Gastrocnemius medialis (tissue), 4 donors: ENCODE measurements around the gene SPACA4. TPM values are rescaled to one million over a fixed set of nuclear protein-coding genes. Genes with fewer than 3 reads are reported as not detected.

Source experiments
- ATAC-seq, 2 donors: fragments of 150-250 bp; one replicate each; pipeline ENCODE4 v1.9.1; 2016
- DNase-seq, 2 donors: peaks; one replicate each; pipeline ENCODE4 v3.0.0-alpha.2; 2019
- H3K27ac ChIP-seq, 4 donors: fragments of 200-600 bp; sonication (generic); 1 replicate in 1 of 4; 2 replicates in 3 of 4; pipeline ENCODE4 v1.5.1; 2016 to 2018; ENCODE audit warnings: mild to moderate bottlenecking in 2 of 4, moderate library complexity in 1 of 4
- H3K27me3 ChIP-seq, 3 donors: fragments of 200-600 bp; sonication (generic) in 2 of 3; 1 replicate in 1 of 3; 2 replicates in 2 of 3; pipeline versions ENCODE4 v1.5.1 to v1.6.0; 2016 to 2019; ENCODE audit warnings: mild to moderate bottlenecking in 1 of 3, moderate library complexity in 1 of 3
- H3K36me3 ChIP-seq, 2 donors: fragments of 200-600 bp; sonication (generic) in 1 of 2; one replicate each; pipeline ENCODE4 v1.5.1; 2017 to 2018
- H3K4me1 ChIP-seq, 2 donors: fragments of 200-600 bp; sonication (generic) in 1 of 2; one replicate each; pipeline ENCODE4 v1.5.1; 2016 to 2017; ENCODE audit warnings: mild to moderate bottlenecking in 2 of 2
- H3K4me3 ChIP-seq, 4 donors: fragments of 200-600 bp; sonication (generic) in 3 of 4; 1 replicate in 1 of 4; 2 replicates in 3 of 4; pipeline ENCODE4 v1.5.1; 2016 to 2019; ENCODE audit warnings: mild to moderate bottlenecking in 2 of 4
- H3K9me3 ChIP-seq, 3 donors: fragments of 200-600 bp; sonication (generic) in 2 of 3; 1 replicate in 1 of 3; 2 replicates in 2 of 3; pipeline ENCODE4 v1.5.1; 2016 to 2019
- CTCF ChIP-seq, 5 experiments: fragments of 450-650 bp in 3 of 5; fragments of 200-600 bp in 2 of 5; sonication (generic) in 2 of 5; IDR thresholded peaks in 4 of 5; conservative IDR thresholded peaks in 1 of 5; 1 replicate in 4 of 5; 2 replicates in 1 of 5; pipeline ENCODE4 v1.5.1; 2016 to 2019; ENCODE audit warnings: antibody characterized with exemption in 5 of 5, mild to moderate bottlenecking in 3 of 5, moderate library complexity in 3 of 5
- POLR2A ChIP-seq, 2 donors: fragments of 450-650 bp; IDR thresholded peaks; one replicate each; pipeline ENCODE4 v1.6.1; 2017; ENCODE audit warnings: antibody characterized with exemption in 2 of 2, mild to moderate bottlenecking in 2 of 2, moderate library complexity in 2 of 2
- in situ Hi-C, 4 donors: fragments of 200-750 bp; cut with MboI; loops; one replicate each; pipeline versions ENCODE4 v1.15.0 to v1.8.0; 2017; ENCODE audit warnings: low sequenced_read_pairs in 4 of 4
- intact Hi-C: fragments of 100-400 bp; cut with DNase I; formaldehyde crosslinking; loops from one replicate; pipeline ENCODE4 v1.15.1; 2023; ENCODE audit warnings: low total_unique reads
- total RNA-seq, 4 donors: library from RNA; depleted of rRNA; stranded (reverse); fragments of >200 nt; gene quantifications; one replicate each; pipeline versions ENCODE4 v1.1.0 to v1.2.3, GENCODE V29; 2016

SPACA4 gene
- total RNA-seq, 4 donors from 2014 or later, result not detected

GRCh38 chr19:48634036-48634342 lies 27.4 kb downstream of the SPACA4 start:
- Histone ChIP-seq H3K36me3 (no peaks in the 10 kb centered on the region), H3K4me1 (peaks cover 60 to 76% of the 10 kb centered on the region in 2 donors), H3K9me3 (no peaks in the 10 kb centered on the region), H3K27ac (peak overlapping the region; percentile 97 to 100 (median 100)), H3K27me3 (no peaks in the 10 kb centered on the region), H3K4me3 (peak overlapping the region; percentile 16 to 95 (median 64))
- in situ Hi-C loops (loop anchor here in 1 of 4 donors (25.0 kb wide), 1 partner anchor 103 kb away; the partner anchor contains the start of genes IZUMO1 and RASIP1), intact Hi-C loops (loop anchor here (2.0 to 10.0 kb wide), 4 partner anchors 15 to 1241 kb away; partner anchors contain the start of genes AKT1S1, GYS1, PPP1R15A and RPL18)
- DNase-seq, result no peak
- TF ChIP-seq POLR2A (IDR thresholded peaks at IDR 0.05), result no peak
- TF ChIP-seq CTCF (IDR thresholded peaks at IDR 0.05 in 4 of 5, conservative IDR thresholded peaks at IDR 0.05 in 1 of 5), result no peak
- ATAC-seq, result no peak

GRCh38 chr19:48634424-48635262 lies 28.1 kb downstream of the SPACA4 start:
- TF ChIP-seq POLR2A (IDR thresholded peaks at IDR 0.05) (peak; percentile 52 to 71), CTCF (IDR thresholded peaks at IDR 0.05 in 4 of 5, conservative IDR thresholded peaks at IDR 0.05 in 1 of 5) (no peak)
- no peaks in the 10 kb centered on the region for H3K9me3 ChIP-seq
- ATAC-seq (peak; percentile 39 to 40), DNase-seq (peak; percentile 98 to 99)
- in situ Hi-C loops, result loop anchor here in 1 of 4 donors (25.0 kb wide), 1 partner anchor 103 kb away; the partner anchor contains the start of genes IZUMO1 and RASIP1
- no peaks in the 10 kb centered on the region for H3K36me3 ChIP-seq
- peak overlapping the region; percentile 97 to 100 (median 100) for H3K27ac ChIP-seq
- no peaks in the 10 kb centered on the region for H3K27me3 ChIP-seq
- H3K4me1 ChIP-seq, result peaks cover 60 to 74% of the 10 kb centered on the region in 2 donors
- peak overlapping the region; percentile 54 to 95 (median 64) for H3K4me3 ChIP-seq
- intact Hi-C loops, result loop anchor here (2.0 to 10.0 kb wide), 6 partner anchors 16 to 1568 kb away; partner anchors contain the start of genes AKT1S1, GYS1, MYH14 and PPP1R15A

- TF ChIP-seq CTCF (IDR thresholded peaks at IDR 0.05 in 4 of 5, conservative IDR thresholded peaks at IDR 0.05 in 1 of 5) (peak in 1 of 5 experiments; percentile 24), POLR2A (IDR thresholded peaks at IDR 0.05) (peak; percentile 94)
- H3K4me1 ChIP-seq, result peaks cover 56 to 66% of the 10 kb centered on the region in 2 donors
- H3K4me3 ChIP-seq, result peak overlapping the region; percentile 58 to 95 (median 76)
- no peaks in the 10 kb centered on the region for H3K36me3 ChIP-seq
- no peaks in the 10 kb centered on the region for H3K9me3 ChIP-seq
- ATAC-seq (peak; percentile 16 to 28), DNase-seq (peak; percentile 70 to 88)
- peak overlapping the region; percentile 97 to 100 (median 100) for H3K27ac ChIP-seq
- in situ Hi-C loops, result loop anchor here in 1 of 4 donors (25.0 kb wide), 1 partner anchor 102 kb away; the partner anchor contains the start of genes IZUMO1 and RASIP1
- H3K27me3 ChIP-seq, result no peaks in the 10 kb centered on the region
- intact Hi-C loops, result loop anchor here (2.0 to 10.0 kb wide), 6 partner anchors 17 to 1567 kb away; partner anchors contain the start of genes AKT1S1, GYS1, MYH14 and PPP1R15A
Measured at GRCh38 chr19:48635263-48635965, 28.9 kb downstream of the SPACA4 start.

GRCh38 chr19:48635966-48636858 lies 29.7 kb downstream of the SPACA4 start:
- Histone ChIP-seq H3K9me3 (no peaks in the 10 kb centered on the region), H3K4me1 (peaks cover 48 to 58% of the 10 kb centered on the region in 2 donors), H3K4me3 (peak overlapping the region; percentile 58 to 95 (median 76)), H3K27ac (peak overlapping the region; percentile 97 to 100 (median 100)), H3K36me3 (no peaks in the 10 kb centered on the region), H3K27me3 (no peaks in the 10 kb centered on the region)
- ATAC-seq (no peak), DNase-seq (peak in 1 of 2 donors; percentile 71)
- in situ Hi-C loops, result loop anchor here in 1 of 4 donors (25.0 kb wide), 1 partner anchor 101 kb away; the partner anchor contains the start of genes IZUMO1 and RASIP1
- no peak for TF ChIP-seq CTCF (IDR thresholded peaks at IDR 0.05 in 4 of 5, conservative IDR thresholded peaks at IDR 0.05 in 1 of 5)
- TF ChIP-seq POLR2A (IDR thresholded peaks at IDR 0.05), result no peak
- intact Hi-C loops, result loop anchor here (2.0 to 10.0 kb wide), 6 partner anchors 17 to 1566 kb away; partner anchors contain the start of genes AKT1S1, GYS1, MYH14 and PPP1R15A
